ENCODE measurements around the gene ORM1.
"Not testable (repeated sequence)": the region's sequence is repeated elsewhere in the genome, so short reads cannot be mapped to it uniquely, and the experiment has no call there.

DNA sequence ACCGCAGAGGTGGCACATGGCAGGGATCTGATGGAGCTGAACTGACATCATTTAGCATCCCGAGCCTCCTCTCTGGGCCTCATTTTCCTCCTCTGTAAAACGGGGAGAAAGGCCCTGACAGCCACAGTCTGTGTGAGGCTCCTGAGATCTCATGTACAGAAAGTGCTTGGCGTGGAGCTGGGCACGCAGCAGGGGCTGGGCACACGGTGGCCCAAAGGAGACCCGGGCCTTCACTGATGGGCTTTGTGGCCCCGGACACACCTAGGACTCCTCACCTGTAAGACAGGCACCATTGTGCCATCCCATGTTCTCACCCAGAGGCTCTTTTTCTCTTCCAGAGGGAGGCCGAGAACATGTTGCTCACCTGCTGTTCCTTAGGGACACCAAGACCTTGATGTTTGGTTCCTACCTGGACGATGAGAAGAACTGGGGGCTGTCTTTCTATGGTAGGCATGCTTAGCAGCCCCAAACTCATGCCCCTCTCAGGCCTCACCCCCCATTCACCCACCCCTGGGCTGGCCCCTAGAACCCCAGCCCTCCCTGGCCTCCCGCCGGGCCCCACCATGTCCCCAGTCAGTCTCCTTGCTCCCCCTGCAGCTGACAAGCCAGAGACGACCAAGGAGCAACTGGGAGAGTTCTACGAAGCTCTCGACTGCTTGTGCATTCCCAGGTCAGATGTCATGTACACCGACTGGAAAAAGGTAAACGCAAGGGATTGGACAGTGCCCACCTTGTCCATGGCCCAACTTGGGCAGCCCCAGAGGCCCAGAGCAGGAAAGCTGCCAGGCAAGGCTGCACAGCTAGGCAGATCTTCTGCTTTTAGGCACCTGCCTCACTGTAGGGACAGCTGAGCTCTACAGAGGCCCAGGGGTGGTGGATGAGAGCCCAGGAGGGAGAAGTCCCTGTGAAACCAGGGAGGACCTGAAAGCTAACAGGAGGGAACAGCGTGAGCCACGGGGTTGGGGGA, 8.6 kb downstream of the ORM1 start:
- not testable (repeated sequence) for TF ChIP-seq FOXK2 (IDR thresholded peaks at IDR 0.05); FOXM1 (IDR thresholded peaks at IDR 0.05; ENCODE audit: borderline replicate concordance); BHLHE40 (IDR thresholded peaks at IDR 0.05; ENCODE audit: borderline replicate concordance); ELF4 (IDR thresholded peaks at IDR 0.05); PKNOX1 (IDR thresholded peaks at IDR 0.05); CTBP1 (IDR thresholded peaks at IDR 0.05; ENCODE audit: borderline replicate concordance); HDGF (IDR thresholded peaks at IDR 0.05; ENCODE audit: borderline replicate concordance)

All from HEK293T (cell line).